Stimulated activated CD4-positive, alpha-beta T cell treated with anti-CD3 and anti-CD28 coated beads, Interleukin-4, amount 100 ng/mL, for 1 hour (primary cell): ENCODE data around the gene RHPN2.
"Not testable (repeated sequence)": the region's sequence is repeated elsewhere in the genome, so short reads cannot be mapped to it uniquely, and the experiment has no call there.

ENCODE experiments used
- DNase-seq: peaks from one replicate; pipeline ENCODE4 v3.0.0-alpha.2; 2020

RHPN2 gene

DNA sequence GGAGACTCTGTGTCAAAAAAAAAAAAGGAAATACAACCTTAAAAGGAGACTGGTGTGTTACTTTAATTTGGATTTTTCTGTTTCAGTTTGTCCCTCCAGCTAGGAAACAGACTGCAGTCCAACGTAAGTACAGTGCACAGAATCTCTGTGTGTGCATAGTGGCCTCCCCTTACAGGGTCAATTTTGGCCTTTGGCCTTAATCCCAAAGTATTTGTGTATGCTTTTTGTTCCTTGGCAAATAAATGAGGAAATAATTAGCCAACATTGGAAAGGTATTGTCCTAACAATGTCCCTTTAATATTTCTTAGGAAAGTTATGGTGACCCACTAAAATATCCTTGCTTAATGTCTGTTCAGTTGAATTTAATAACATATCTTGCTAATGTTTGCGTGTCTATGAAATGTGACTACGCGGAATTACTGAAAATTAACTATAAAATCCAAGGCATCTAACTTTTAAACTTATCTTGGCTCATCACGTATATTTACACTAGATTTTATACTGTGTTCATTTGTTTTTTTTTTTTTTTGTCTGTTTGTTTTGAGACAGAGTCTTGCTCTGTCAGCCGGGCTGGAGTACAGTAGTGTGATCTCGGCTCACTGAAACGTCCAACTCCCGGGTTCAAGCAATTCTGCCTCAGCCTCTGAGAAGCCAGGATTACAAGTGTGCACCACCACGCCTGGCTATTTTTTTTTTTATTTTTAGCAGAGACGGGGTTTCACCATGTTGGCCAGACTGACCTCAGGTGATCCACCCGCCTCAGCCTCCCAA lies 39.0 kb downstream of the RHPN2 start:
- DNase-seq = not testable (repeated sequence)

DNA sequence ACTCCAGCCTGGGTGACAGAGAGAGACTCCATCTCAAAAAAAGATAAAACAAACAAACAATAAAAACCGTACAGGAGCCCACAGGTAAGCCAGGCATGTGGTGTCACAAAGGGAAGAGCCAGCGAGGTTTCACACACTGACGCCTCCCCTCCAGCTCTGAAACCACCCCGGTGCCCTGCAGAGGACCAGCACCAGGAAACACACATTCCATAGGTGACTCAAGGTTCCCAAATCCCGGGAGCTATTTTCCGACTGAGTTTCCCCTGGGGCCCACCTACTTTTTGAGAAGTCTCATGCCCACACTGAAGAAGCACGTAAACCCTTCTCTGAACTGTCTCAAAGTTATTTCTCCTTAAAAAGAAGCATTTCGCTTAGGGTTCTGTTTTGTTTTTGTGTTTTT lies 40.3 kb downstream of the RHPN2 start:
- DNase-seq = no peak

- DNase-seq = no peak
These were observed 42.1 kb downstream of the RHPN2 start for GRCh38 chr19:33022472-33023116.

DNA sequence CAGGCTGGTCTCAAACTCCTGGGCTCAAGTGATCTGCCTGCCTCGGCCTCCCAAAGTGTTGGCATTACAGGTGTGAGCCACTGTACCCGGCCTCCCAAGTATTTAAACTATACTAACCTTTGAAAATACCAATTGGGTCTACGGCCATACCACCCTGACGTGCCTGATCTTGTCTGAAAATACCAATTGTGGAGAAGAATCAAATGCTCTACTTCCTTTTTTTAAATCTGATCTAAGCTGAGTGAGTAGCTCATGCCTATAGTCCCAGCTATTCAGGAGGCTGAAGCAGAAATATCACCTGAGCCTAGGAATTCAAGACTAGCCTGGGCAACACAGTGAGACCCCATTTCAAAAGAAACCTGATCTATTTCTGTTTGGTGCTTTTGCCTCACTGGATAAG lies 53.8 kb downstream of the RHPN2 start:
- DNase-seq = not testable (repeated sequence)

- no peak for DNase-seq
These were observed 56.0 kb downstream of the RHPN2 start for GRCh38 chr19:33008738-33009137.

GRCh38 chr19:33005440-33005839 lies 59.2 kb downstream of the RHPN2 start:
- no peak for DNase-seq

- not testable (repeated sequence) for DNase-seq
These were observed 61.2 kb downstream of the RHPN2 start for GRCh38 chr19:33003424-33004024.

GRCh38 chr19:33002126-33002865 lies 62.4 kb downstream of the RHPN2 start:
- DNase-seq = not testable (repeated sequence)

DNA sequence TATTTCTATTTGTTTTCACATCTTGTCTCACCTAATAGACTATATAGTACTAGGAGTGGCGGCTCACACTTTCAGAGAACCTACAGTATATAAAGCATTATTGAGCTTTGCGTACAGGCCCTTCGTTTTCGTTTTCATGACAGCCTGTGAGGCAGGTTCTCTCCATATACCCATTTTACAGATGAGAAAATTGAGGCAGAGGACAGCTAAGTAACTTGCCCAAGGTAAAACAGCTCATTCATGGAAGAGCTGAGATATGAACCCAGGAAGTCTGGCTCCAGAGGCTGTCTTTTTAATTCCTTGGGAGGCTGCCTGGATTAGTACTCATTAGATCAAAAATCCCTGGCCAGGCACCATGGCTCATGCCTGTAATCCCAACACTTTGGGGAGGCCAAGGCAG lies 63.8 kb downstream of the RHPN2 start:
- DNase-seq = no peak

DNA sequence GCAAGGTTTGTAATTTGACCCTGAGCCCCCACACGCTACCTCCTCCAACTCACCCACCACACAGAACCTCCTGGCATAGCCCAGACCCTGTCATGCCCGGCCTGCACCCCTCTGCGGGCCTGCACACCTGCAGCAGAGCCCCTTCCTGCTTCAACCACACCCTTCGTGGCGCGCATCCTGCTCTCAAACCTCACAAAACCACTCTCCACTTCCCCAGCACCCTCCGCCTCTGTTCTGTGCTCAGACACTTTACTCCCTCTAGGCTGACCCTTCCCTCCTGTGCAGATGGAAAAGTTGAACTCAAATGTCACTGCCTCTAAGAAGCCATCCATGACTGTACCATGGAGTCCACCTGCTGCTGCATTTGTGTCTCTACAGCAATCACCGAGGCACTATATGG lies 64.2 kb downstream of the RHPN2 start:
- DNase-seq = no peak

DNA sequence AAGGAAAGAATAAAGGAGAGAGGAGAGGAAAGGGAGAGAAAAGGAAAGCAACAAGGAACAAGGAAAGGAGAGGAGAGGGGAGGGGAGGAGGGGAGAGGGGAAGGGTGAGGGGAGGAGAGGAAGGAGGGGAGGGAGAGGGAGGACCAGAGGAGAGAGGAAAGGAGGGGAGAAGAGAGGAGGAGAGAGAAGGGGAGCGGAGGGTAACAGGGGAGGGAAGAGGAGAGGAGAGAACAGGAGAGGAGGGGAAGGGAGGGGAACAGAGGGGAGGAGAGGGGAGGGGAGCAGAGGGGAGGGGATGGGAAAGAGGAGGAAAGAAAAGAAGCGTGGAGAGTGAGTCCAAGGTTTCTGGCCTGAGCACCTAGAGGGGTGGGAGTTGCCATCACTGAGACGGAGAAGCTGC lies 66.0 kb downstream of the RHPN2 start:
- no peak for DNase-seq

GRCh38 chr19:32997716-32998355 lies 66.9 kb downstream of the RHPN2 start:
- DNase-seq = no peak

DNA sequence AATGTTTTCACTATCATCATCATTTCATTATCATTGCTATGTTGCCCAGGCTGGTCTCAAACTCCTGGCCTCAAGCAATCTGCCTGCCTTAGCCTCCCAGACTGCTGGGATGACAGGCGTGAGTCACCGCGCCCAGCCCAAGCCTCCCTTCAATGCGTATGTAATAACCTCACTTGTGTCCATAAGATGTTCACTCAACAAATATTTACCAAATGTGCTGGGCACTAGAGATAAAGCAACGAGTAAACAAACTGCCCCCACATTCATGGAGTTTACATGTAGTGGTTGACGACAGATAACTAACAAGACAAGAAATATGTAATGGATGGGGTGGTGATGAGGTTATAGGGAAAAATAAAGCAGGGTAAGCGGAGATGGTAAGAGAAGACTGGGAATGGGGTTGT lies 67.6 kb downstream of the RHPN2 start:
- DNase-seq = not testable (repeated sequence)

GRCh38 chr19:32995966-32996365 lies 68.7 kb downstream of the RHPN2 start:
- not testable (repeated sequence) for DNase-seq

GRCh38 chr19:32988724-32989123 lies 76.0 kb downstream of the RHPN2 start:
- DNase-seq = no peak

DNA sequence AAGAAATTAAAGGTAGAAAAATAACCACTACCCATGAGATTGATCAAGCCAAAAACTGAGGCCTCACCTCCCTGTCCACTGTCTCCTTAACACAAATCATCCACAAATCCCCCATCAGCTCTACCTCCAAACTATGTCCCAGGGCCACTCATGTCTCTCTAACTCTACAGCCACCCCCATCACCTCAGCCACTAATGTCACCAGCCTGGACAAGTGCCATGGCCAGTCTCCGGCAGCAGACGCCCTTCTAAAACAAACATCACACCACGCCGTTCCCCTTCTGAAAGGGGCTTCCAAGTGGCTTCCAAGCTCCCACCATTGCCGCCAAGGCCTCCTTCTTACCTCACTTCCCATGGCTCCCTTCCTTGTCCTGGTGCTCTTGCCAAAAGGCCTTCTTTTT lies 76.4 kb downstream of the RHPN2 start:
- DNase-seq = not testable (repeated sequence)

GRCh38 chr19:32982488-32982887 lies 82.2 kb downstream of the RHPN2 start:
- not testable (repeated sequence) for DNase-seq

DNA sequence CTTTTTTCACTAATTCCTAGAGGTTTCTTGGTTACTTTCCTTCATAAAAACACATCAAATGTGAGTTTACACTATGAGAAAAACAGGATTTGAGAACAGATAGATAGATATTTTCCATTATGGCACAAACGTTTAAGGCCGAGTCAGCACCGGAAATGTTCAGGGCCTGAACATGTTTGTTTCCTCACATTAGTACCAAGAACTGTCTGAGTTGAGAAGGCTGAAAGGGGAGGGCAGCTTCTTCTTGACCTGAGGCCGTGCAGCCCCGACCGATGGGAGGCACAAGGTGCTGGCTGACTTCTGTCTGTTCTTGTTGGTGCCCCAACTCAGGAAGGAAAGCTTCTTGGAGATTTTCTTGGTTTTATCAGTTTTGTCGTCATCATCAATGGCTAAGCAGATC lies 84.9 kb downstream of the RHPN2 start:
- DNase-seq = not testable (repeated sequence)

DNA sequence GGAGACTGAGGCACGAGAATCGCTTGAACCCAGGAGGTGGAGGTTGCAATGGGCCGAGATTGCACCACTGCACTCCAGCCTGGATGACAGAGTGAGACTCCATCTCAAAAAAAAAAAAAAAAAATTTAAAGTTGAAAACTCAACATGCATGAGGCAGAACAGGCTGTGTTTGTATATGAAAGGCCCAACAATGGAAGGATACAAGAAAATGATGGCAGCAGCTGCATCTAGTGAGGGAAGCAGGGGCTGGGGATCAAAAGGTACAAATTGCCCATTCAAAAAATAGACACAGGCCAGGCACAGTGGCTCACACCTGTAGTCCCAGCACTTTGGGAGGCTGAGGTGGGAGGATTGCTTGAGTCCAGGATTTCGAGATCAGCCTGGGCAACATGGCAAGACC lies 86.9 kb downstream of the RHPN2 start:
- DNase-seq = not testable (repeated sequence)

DNA sequence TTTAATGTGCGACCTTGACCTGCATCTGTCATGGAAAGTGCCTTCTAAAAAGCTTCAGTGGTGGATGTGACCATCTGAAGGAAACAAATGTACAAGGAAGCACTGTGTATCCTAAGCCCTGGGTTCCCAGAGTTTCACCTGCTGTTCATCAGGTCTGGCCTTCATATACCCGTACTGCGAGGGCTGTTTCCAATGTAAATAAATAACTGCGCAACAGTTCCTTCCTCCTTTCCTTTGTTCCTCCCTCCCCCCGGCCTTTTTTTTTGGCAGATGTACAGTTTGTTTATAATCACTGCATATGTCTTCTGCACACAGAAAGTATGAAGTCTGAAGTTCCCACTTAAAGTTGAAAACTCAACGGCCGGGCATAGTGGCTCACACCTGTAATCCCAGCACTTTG lies 87.4 kb downstream of the RHPN2 start:
- DNase-seq = no peak

GRCh38 chr19:32976223-32976805 lies 88.4 kb downstream of the RHPN2 start:
- peak; percentile 70 for DNase-seq
